ENCODE measurements around the gene FAR2. TPM values are rescaled to one million over a fixed set of nuclear protein-coding genes. Genes with fewer than 3 reads are reported as not detected.

FAR2 gene
- polyA plus RNA-seq, 1 of the 3 experiments (the other 2 are of a cell fraction), result 7.4 TPM

GRCh38 chr12:29277231-29277630 lies 128.2 kb downstream of the FAR2 start (continued):
- TF ChIP-seq SMC3 (IDR thresholded peaks at IDR 0.05; ENCODE audit: low read depth, low read length), result no peak

GRCh38 chr12:29278673-29279420 lies 129.8 kb downstream of the FAR2 start:
- H3K79me2 ChIP-seq (ENCODE audit: insufficient read depth), result no peaks in the 10 kb centered on the region
- H3K36me3 ChIP-seq (replicated peaks in 1 of 2; ENCODE audit: control insufficient read depth in 1 of 2, insufficient read depth in 2 of 2, low read length in 1 of 2), result no peaks in the 10 kb centered on the region
- H3K4me3 ChIP-seq (ENCODE audit: low read depth in 2 of 2, low read length in 1 of 2), result no peak overlapping the region
- no peaks in the 10 kb centered on the region for H3K9me3 ChIP-seq
- peak overlapping the region; percentile 20; the same call in 1 of the 2 replicates for H3K9ac ChIP-seq
- no peaks in the 10 kb centered on the region for H4K20me1 ChIP-seq (ENCODE audit: insufficient read depth)
- 6% methylated on average over 3 of the region's 3 CpGs for WGBS (ENCODE audit: low lambda C conversion rate)
- H3K9me2 ChIP-seq, result no peaks in the 10 kb centered on the region
- H3K27ac ChIP-seq (ENCODE audit: low read depth in 2 of 2, low read length in 1 of 2), result peak overlapping the region; percentile 56 to 93
- H3K27me3 ChIP-seq (ENCODE audit: insufficient read depth), result no peaks in the 10 kb centered on the region
- ChIA-PET CTCF (no interaction called here), POLR2A (no interaction called here)
- peak overlapping the region; percentile 42; the same call in 1 of the 2 replicates for H3K4me2 ChIP-seq
- peak overlapping the region; percentile 76 for H2AFZ ChIP-seq (ENCODE audit: low read depth)
- H3K4me1 ChIP-seq (ENCODE audit: control insufficient read depth in 1 of 2, insufficient read depth in 2 of 2, low read depth in 1 of 2, low read length in 1 of 2), result peaks cover 4 to 20% of the 10 kb centered on the region in 2 experiments; a peak in 3 of 4 replicates
- H3F3A ChIP-seq (replicated peaks; ENCODE audit: insufficient read depth), result peaks cover 24% of the 10 kb centered on the region
- no peak for DNase-seq
- peak; percentile 78; the same call in 1 of the 2 replicates for TF ChIP-seq YY1 (IDR thresholded peaks at IDR 0.05; ENCODE audit: low read depth)
- no peak for TF ChIP-seq RCOR1 (IDR thresholded peaks at IDR 0.05; ENCODE audit: low read length)
- no peak for TF ChIP-seq CTCF (IDR thresholded peaks at IDR 0.05)
- TF ChIP-seq POLR2AphosphoS5 (IDR thresholded peaks at IDR 0.05; ENCODE audit: low read depth, low read length), result peak; percentile 96
- peak; percentile 98 for TF ChIP-seq JUND (IDR thresholded peaks at IDR 0.05)
- no peak; the same call in 1 of the 2 replicates for TF ChIP-seq USF1 (IDR thresholded peaks at IDR 0.05; ENCODE audit: borderline replicate concordance, low read depth)
- peak; percentile 48; the same call in 1 of the 2 replicates for TF ChIP-seq REST (IDR thresholded peaks at IDR 0.05; ENCODE audit: low read depth, low read length)
- TF ChIP-seq CHD2 (IDR thresholded peaks at IDR 0.05; ENCODE audit: low read length, partially characterized antibody), result no peak
- TF ChIP-seq ELF1 (IDR thresholded peaks at IDR 0.05), result no peak; the same call in 1 of the 2 replicates
- peak; percentile 53; the same call in 1 of the 2 replicates for TF ChIP-seq MAX (IDR thresholded peaks at IDR 0.05; ENCODE audit: low read depth)
- TF ChIP-seq EZH2phosphoT487 (IDR thresholded peaks at IDR 0.05; ENCODE audit: borderline replicate concordance, low read depth), result no peak
- TF ChIP-seq PBX3 (IDR thresholded peaks at IDR 0.05), result peak; percentile 99
- TF ChIP-seq IRF3 (IDR thresholded peaks at IDR 0.05; ENCODE audit: low read depth, low read length), result no peak
- peak; percentile 80; the same call in 1 of the 2 replicates for TF ChIP-seq RXRA (IDR thresholded peaks at IDR 0.05; ENCODE audit: borderline replicate concordance, low read depth)
- TF ChIP-seq TCF12 (IDR thresholded peaks at IDR 0.05), result peak; percentile 100
- no peak for TF ChIP-seq GATA2 (CRISPR knock-in tag; IDR thresholded peaks at IDR 0.05)
- TF ChIP-seq GABPA (IDR thresholded peaks at IDR 0.05; ENCODE audit: low read depth), result peak; percentile 14; the same call in 1 of the 2 replicates
- no peak for TF ChIP-seq TAF1 (IDR thresholded peaks at IDR 0.05; ENCODE audit: borderline replicate concordance, low read depth, low read length)
- TF ChIP-seq TEAD4 (IDR thresholded peaks at IDR 0.05; ENCODE audit: borderline replicate concordance, insufficient read depth), result peak; percentile 89
- TF ChIP-seq NRF1 (IDR thresholded peaks at IDR 0.05; ENCODE audit: low read depth, low read length), result no peak
- no peak for TF ChIP-seq SMC3 (IDR thresholded peaks at IDR 0.05; ENCODE audit: low read depth, low read length)
- TF ChIP-seq NFIC (IDR thresholded peaks at IDR 0.05; ENCODE audit: borderline replicate concordance), result peak; percentile 92
